ENCODE results near the gene SPRED1.

DNA sequence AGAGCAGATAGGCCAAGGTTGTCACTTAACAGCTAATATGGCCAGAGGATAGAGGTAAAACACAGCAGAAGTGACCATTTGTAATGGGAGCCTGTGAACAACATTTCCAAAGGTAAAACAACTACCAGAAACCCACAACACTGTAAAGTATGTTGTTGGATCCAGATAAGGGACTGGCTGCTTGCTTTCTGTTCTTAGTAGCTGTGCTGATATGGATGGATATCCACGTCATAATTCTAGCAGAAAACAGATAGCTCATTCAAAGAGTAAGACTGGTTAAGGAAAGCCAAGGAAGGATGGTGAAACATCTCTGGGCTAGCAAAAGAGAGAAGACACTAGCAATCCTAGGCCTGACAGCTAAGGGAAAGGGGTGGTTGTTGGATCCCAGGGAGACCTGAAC, 36.9 kb upstream of the SPRED1 start:
- TF ChIP-seq CTCF (IDR thresholded peaks at IDR 0.05) (no peak), POLR2A (IDR thresholded peaks at IDR 0.05) (no peak)
